A172 (cell line): Measurements from ENCODE around the gene TRIO. TPM values are rescaled to one million over a fixed set of nuclear protein-coding genes. Genes with fewer than 3 reads are reported as not detected.

Experiments used
- DNase-seq: peaks from one replicate; pipeline ENCODE4 v3.0.0-alpha.2; 2015; ENCODE audit warnings: low spot score
- total RNA-seq: library from RNA; depleted of rRNA; stranded (reverse); fragments of >200 nt; shearing (Covaris generic); gene quantifications from 2 replicates; pipeline ENCODE4 v1.2.3, GENCODE V29; 2014

The TRIO gene
- total RNA-seq, 1 experiment from 2014 or later, result 180 TPM

DNA sequence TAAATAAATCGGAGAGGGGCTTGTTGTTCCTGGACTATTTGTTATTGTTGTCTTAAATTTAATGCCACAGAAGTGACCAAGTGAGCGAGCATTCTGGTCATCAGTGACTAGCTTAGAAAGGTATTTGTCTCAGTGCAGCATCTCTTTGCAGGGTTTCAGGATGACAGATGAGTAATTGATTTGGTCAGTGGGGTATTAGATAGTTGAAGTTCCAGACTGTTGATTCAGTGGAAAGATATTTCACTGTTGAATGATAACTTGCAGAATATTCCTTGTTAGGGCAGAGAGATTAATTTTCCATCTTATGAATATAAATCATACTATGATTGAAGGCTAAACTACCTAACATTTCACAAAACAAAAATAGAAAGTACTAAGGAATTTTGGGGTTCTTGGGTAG, 122.4 kb downstream of the TRIO start:
- peak; percentile 98 for DNase-seq

DNA sequence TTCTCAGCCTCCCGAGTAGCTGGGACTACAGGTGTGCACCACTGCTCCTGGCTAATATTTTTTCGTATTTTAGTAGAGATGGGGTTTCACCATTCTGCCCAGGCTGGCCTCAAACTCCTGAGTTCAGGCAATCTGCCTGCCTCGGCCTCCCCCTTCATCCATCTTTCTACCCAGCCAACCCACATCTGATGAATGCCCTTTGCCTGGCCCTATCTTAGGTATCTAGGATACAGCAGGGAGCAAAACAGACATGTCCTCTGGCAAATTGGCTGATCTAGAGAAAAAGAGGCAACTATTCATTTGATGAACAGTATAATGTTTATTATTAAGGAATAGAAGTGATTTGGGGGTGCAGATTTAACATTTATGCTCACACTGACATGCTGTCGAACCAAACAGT, 123.0 kb downstream of the TRIO start:
- DNase-seq, result no peak

DNA sequence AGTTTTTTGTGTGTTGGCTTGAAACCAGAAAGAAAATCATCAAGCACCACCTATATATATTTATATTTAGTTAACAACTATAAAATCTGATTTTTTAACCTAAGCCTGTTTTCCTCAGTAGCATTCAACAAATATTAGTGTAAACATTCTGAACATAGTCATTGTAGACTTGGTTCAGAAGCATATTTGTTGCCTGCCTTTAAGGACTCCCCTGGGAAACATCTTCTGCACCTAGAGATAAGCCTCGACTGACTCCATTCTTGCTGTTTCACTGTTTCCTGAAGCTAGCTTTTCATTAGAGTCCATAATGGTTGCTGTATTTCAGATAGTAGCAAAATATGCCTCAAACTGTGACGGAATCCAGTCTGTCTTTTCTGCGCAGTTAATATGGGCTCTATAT, 123.5 kb downstream of the TRIO start:
- DNase-seq, result no peak

DNA sequence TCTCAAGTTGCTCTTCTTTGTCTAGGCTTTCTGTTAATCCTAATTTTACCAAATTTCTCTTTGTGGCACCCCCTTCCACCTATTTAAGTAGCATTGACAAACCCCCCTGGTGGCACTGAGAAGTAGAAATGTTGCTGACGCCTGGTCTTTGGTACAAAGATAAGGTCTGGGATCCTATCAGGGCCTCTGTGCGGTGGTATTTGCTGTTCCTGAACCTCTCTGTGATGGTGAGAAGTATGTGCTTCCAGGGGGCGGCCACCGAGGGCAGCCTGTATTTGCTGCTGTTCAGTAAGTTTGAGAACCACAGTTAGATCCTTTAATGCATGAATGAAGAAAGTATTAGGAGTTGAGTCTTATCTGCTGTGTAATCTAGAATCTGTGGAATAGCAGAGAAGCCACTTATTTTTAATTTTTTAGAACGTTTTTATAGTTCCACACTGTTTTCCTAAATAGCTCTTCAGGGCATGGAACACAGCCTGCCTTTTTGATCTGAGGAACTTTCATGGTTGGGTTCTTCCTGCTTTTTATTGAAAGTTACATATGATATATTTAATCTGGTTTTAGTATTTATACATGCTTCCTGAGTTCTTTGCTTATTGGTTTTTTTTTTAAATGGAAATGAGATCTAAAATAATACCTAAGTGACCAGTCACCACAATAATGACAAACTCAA, 124.2 kb downstream of the TRIO start:
- no peak for DNase-seq

DNA sequence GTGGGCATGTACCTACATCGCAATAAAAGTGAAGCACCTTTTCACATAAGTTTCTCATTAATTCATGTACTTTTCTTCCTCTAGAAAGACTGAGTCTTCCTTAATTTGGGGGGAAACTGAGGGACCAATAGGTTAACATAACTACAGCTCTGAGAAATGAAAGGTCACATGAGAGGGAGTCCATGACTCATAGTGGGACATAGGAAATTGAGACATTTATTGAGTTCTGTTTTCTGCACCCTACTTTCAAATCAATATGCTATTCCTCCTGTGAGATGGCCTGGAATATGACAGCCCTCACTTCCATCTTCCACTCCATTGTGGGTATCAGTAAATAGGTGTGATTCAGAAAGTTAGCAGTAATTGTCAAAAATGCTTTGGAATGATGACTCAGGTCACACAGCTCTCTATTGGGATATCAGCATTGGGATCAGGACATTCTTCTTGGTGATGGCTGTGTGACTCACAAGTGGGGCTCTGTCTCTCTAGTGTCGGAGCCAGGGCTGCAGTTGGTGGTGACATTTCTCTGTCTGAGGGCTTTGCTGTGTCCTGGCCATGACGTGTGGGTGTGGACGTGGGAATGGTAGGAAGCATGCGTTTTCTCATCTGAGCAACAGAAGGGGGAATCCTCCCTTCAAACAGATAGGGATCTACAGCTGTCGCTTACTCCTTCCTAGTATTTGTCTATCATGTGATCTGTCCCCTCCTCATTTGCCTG, 125.0 kb downstream of the TRIO start:
- DNase-seq, result peak; percentile 99

DNA sequence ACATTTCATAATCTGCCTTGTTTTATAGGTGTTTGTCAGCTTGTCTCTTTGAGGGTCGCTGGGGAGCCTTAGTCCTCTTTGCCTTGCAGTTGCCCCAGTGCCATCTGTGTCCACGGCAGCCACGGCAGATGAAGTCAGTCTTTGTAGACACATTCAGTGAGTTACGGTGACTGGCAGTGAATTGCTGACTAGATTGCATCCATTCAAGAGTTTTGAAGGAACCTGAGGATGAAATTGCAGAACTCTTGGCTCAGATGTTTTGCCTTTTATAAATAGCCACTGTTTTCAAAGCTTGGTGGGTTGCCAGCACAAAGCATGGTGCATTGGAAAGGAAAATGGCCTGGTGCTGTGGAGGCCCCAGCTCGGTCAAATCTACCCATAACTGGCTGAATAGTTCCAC, 125.6 kb downstream of the TRIO start:
- no peak for DNase-seq

DNA sequence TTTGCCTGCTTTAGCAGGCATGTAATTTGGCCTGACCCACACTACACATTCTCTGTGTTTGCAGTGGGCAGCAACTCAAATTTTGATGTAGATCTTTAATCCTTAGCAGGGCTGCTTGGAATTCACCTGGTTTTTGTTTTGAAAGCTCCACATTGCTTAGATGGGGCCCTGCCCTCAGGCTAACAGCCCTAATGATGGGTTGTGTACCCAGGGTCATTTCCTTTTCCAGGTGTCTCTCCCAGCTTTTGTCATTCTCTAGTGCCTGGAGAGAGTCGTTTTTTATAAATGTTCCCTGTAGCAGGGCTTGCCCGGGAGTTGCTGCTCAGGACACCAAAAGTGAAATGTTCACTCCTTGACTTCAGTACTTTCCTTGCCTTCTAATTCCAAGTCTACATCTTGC, 126.3 kb downstream of the TRIO start:
- DNase-seq, result no peak

DNA sequence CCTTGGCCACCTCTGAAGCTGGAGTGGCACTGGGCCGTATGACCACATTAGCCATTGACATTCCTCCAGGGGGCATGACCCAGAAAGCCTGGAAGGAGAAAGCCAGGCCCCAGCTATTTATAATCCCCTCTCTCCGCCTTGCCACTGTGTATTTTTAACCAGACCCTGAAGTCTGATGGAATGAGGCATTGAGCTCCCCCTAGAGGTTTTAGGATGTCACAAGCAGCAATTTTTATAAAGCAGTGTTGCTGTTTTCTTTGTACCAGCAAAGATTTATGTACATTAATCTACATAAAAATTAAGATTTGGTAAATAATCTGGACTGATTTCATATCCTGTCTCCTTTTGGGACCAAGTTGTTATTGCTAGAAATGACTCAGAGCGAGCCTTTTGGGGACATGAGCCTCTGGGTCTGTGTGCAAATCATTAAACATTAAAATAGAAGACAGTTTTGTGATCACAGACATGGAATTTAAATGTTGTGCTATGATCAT, 127.1 kb downstream of the TRIO start:
- peak; percentile 88 for DNase-seq

DNA sequence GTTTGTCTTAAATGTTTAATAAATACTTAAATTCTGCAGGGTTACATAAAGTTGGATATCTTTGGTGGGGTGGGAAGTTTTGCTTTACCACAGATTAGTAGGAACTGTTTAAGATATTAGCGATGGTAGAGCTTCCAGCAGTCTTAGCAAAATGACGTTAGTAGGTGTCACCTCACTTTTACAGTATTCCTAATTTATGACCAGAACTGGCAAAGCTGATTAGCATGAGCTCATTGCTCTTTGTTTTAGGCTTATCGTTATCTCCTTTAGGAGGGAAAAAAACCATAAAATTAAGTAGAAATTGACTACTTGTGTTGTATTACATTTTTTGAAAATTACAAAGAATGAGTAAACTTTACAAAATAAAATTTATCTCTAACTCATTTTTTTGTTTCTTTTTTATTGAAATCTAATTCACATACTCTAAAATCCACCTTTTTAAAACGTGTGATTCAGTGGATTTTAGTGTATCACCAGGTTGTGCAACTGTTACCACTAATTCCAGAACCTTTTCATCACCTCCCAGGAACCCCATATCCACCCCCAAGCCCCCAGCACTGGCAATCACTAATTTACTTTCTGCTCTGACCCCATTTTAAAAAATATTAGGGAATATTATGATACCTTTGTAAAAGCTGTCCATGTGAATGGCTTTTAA, 129.5 kb downstream of the TRIO start:
- peak; percentile 82 for DNase-seq

DNA sequence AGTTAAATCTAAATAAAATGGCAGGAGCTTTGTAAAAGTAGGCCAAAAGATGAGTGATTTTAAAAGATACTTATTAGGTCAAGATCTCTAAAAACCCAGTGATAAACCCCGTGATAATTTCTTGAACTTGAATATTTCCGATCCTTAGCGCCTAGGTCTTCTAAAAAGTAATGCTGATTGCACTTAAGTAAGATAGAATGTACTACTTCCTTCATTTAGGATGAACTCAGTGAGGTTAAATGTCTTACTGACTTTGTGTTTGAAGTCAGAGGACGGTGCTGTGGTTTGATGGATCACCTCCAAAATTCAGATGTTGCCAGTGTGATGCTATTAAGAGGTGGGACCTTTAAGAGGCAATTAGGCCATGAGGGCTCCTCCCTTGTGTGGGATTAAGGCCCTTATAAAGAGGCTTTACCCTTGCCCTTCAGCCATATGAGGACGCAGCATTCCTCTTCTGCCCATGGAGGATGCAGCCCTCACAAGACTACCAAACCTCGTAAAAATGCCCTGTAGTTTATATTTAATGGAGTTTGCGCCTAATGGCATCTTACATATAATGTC, 130.1 kb downstream of the TRIO start:
- peak; percentile 56 for DNase-seq

DNA sequence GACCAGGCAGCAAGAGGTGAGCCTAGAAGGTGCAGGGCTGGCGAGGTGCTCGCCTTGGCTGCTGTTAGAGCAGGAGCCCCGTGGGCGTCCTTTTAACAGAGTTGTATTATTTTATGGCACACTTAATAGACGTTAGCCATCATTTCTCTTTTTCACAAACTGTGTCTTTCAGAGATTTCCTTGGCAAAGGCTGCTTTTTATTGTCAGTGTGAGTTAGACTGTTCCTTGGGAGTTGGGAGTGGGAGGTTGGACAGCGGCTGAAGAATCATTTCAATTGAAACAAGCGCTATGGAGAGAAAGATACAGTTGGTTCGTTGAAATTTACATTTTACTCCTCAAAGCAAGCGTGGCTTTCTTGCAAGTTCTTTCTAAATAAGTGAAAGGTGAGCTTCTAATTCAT, 133.2 kb downstream of the TRIO start:
- no peak for DNase-seq

DNA sequence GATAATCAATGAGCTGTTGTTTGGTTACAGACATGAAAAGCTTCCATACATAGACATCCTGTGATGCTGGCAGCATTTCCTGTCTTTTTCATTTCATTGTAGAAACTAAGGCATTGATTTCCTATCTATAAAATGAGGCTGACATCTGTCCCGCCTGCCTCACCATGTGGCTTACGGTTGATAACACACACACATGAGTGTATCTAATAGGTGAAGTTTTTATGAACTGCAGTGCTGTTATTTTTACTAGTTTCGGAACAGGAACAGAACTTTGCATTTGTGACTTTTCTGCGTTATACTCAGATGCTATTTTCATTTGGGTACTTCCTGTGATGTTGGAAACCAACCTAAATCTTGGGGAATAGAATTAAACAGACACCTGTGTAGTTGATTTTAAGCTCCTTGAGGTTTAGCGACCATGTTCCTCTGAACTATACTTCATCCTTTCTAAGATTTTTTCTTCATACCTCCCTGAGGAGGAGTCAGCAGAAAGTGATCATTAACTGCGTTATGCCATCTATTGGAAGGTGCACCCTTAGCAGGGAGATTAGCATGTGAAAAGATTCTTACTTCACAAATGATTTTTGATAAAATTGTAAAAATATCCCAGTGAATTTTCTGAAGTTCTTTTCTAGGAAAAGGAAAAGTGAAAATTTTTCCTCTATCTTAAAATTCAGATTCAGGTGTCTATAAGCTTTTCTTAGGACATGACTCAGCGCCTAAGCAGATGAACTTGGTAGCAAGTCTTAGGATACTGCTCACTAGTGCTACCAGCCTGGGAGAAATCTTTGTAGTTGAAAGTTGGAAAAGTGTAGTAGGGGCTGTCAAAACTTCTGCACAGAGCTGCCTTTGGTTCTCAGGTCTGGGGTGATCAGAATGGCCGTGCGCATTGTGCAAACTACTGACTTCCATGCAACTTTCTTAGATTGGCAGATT, 134.5 kb downstream of the TRIO start:
- DNase-seq, result peak; percentile 25

DNA sequence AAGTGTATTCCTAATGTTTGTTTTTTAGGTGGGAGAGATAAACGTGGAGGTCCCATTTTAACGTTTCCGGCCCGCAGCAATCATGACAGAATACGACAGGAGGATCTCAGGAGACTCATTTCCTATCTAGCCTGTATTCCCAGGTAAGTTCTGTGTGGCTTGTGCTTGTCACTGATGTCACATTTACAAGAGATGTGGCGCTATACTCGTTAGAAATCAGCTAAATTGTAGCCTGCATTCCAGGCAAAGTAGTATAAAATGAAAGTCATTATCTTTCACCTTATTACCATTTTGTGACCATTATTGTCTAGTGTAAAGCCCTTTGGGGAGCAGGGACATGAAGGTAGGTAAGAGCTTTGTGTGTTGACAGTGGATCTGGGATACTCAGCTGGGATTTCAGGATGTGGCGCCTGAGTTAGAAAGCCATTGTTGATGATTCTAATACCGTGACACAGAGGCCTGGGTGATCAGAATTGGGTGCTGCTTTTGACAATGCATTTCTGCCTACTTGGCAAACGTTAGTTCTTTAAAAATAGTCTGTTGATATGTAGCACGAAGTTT, 137.2 kb downstream of the TRIO start:
- no peak for DNase-seq

DNA sequence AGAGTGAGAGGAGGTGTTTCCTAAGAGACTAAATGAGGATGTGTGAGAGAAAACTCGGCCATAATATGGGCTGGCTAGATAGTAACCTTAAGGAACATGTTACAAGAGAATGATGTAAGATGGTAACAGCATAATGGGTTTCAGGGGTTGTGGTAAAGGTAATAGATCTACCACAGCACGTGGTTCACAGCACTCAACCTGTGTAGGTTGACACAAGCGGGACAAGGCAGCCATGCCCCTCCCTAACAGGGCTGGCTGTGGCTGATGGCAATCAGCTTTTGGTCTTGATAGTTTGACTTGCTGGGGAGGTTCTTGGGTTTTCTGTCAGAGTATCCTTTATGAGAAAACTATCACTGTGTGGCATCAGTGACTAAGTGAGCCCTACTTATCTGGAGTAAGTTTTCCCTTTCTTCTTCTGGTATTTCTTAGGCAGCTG, 138.6 kb downstream of the TRIO start:
- DNase-seq, result peak; percentile 24

DNA sequence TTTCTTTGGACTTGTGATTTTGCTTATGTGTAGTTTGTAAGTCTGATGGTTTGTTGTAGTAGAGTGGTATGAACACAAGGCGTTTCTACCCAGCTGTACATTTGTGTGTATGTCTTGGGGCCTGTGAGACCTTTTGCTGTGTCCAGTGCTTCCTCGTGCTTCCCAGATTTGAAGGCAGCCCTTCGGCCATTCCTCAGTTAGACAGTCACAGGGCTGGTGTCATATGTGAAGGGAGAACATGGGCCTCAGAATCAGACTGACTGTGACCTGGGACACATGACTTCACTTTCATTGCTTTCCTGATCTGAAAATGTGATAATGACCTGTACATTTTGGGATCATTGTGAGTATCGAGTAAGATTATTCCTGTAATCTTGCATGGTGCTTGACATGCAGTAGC, 140.0 kb downstream of the TRIO start:
- DNase-seq, result no peak

DNA sequence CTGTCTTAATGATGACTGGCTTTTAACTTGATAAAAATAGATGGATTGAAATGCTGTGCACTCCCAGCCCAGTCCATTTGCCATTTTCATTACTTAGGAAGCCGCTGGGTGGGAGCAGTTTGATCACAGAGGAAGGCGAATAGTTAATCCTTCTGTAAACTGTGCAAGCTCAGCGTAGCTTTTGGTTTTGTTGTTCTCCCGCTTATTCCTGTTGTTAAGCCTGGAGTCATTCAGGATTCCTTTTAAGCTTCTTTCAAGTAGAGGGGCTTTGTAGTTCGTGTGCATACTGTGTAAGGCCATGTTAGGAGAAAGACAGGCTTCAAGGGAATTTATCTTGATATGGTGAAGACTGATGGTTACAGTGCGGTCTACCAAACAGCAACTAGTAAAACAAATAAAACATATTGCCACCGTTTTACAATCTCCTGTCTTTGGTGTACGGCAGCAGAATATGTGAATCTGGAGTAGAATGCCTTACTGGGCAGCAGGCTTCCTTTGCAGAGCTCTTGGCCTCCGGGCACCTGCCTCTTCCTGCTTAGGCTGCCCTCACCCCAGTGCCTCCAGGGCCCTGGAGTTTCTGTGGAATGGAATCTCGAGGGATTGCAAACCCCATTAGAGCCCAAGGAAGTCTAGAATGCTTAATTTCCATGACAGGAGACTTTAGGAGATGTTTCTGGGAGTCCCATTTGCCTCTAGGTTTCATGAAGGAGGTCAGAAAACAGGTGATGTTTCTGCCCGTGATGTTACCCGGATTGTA, 141.4 kb downstream of the TRIO start:
- no peak for DNase-seq

DNA sequence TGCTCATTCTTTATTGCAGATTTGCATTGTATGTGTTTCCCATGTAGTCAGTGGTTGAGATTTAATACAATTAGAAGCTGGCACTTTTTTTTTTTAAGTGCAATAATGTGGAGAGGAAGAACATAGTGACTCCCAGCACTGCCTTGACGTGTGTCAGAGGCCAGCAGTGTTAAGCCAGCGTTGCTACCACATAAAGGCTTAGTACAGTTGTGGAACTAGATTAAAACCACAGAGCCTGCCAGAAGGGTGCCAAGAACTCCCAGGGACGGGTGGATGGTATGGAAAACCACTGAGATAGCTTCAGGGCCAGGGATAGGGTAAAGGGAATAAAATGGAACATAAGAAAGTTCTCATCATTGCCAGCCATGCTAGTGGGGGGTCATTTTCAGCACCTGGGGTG, 142.9 kb downstream of the TRIO start:
- DNase-seq, result no peak

DNA sequence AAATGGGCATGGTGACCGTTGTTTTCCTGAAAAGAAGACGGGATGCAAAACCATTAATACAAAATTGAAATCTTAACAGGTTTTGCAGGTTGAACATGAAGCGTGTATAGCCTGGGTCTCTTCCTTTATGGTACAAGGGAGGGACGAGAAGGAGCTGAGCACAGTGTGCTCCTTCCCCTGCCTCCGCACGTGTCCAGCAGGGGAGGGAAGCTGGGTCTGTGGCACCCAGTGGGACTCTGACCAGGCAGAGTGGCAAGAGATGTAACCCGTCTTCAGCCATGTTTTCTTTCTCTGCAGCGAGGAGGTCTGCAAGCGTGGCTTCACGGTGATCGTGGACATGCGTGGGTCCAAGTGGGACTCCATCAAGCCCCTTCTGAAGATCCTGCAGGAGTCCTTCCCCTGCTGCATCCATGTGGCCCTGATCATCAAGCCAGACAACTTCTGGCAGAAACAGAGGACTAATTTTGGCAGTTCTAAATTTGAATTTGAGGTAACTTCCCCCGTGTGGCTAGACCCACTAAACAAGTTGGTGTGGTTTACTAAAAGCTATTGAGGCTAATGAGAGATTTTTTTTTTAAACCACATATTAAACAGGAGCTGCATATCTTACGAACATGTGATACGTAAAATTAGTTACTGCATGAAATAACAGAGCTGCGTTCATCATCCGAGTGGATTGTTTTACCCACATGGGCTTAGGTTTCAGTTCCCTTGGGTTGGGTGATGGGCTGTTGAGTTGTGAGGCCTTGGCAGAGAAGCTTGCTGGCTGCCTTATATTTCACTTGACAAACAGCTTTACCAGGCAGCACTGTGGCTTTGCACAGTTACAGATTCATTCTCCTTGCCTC, 143.7 kb downstream of the TRIO start:
- no peak for DNase-seq
